HG03442 (cell line): ENCODE results near the gene ACAN.

ENCODE experiments used
- ATAC-seq: cut with Tn5 transposase; IDR thresholded peaks from one replicate; pipeline ENCODE4 v1.9.1; 2021; ENCODE audit warnings: mild to moderate bottlenecking, moderate library complexity; ENCODE audit not compliant: unreplicated experiment

The ACAN gene

GRCh38 chr15:88803241-88803919, at the start of gene ACAN:
TSS of gene ACAN (plus strand) at chr15:88803436. CDS start at chr15:88836207, 32,771 bp downstream.
- no peak for ATAC-seq

- ATAC-seq = no peak
Observed at GRCh38 chr15:88756521-88756920, 46.7 kb upstream of the ACAN start.

- no peak for ATAC-seq
Observed at GRCh38 chr15:88756921-88757320, 46.3 kb upstream of the ACAN start.

- no peak for ATAC-seq
Observed at GRCh38 chr15:88759872-88760271, 43.4 kb upstream of the ACAN start.

GRCh38 chr15:88764448-88764847, 38.8 kb upstream of the ACAN start:
- ATAC-seq = no peak

GRCh38 chr15:88765212-88765611, 38.0 kb upstream of the ACAN start:
- ATAC-seq = no peak

GRCh38 chr15:88769161-88769971, 33.9 kb upstream of the ACAN start:
- no peak for ATAC-seq

- no peak for ATAC-seq
Observed at GRCh38 chr15:88775776-88776175, 27.5 kb upstream of the ACAN start.

GRCh38 chr15:88776646-88777045, 26.6 kb upstream of the ACAN start:
- no peak for ATAC-seq

- ATAC-seq = no peak
Observed at GRCh38 chr15:88779944-88780343, 23.3 kb upstream of the ACAN start.

- no peak for ATAC-seq
Observed at GRCh38 chr15:88782465-88782864, 20.8 kb upstream of the ACAN start.

GRCh38 chr15:88785217-88785616, 18.0 kb upstream of the ACAN start:
- ATAC-seq = no peak

GRCh38 chr15:88788036-88788435, 15.2 kb upstream of the ACAN start:
- ATAC-seq = no peak

- no peak for ATAC-seq
Observed at GRCh38 chr15:88788816-88789215, 14.4 kb upstream of the ACAN start.

GRCh38 chr15:88790486-88790885, 12.8 kb upstream of the ACAN start:
- ATAC-seq = no peak

- ATAC-seq = no peak
Observed at GRCh38 chr15:88791637-88792036, 11.6 kb upstream of the ACAN start.

- no peak for ATAC-seq
Observed at GRCh38 chr15:88792342-88793282, 10.6 kb upstream of the ACAN start.

- ATAC-seq = no peak
Observed at GRCh38 chr15:88794001-88794400, 9.2 kb upstream of the ACAN start.

GRCh38 chr15:88797663-88798339, 5.4 kb upstream of the ACAN start:
- ATAC-seq = no peak

- ATAC-seq = no peak
Observed at GRCh38 chr15:88799341-88799740, 3.9 kb upstream of the ACAN start.

GRCh38 chr15:88800026-88800425, 3.2 kb upstream of the ACAN start:
- ATAC-seq = no peak
